GM12865 (cell line): Measurements from ENCODE around the gene MAGEL2.

ENCODE experiments used
- DNase-seq: peaks from one replicate; pipeline ENCODE4 v3.0.0; 2010; ENCODE audit warnings: low read depth
- H3K4me3 ChIP-seq: 2 replicates; pipeline ENCODE4 v1.5.1; 2011; ENCODE audit warnings: mild to moderate bottlenecking, low read depth, low read length, control low read depth
- TF ChIP-seq, protein P1 (sequence below): IDR thresholded peaks from 2 replicates; pipeline ENCODE4 v1.5.1; 2011; ENCODE audit warnings: low read length, control low read depth, low read depth, inconsistent platforms; ENCODE audit not compliant: insufficient read depth; ENCODE audit errors: missing control alignments

MAGEL2 gene

DNA sequence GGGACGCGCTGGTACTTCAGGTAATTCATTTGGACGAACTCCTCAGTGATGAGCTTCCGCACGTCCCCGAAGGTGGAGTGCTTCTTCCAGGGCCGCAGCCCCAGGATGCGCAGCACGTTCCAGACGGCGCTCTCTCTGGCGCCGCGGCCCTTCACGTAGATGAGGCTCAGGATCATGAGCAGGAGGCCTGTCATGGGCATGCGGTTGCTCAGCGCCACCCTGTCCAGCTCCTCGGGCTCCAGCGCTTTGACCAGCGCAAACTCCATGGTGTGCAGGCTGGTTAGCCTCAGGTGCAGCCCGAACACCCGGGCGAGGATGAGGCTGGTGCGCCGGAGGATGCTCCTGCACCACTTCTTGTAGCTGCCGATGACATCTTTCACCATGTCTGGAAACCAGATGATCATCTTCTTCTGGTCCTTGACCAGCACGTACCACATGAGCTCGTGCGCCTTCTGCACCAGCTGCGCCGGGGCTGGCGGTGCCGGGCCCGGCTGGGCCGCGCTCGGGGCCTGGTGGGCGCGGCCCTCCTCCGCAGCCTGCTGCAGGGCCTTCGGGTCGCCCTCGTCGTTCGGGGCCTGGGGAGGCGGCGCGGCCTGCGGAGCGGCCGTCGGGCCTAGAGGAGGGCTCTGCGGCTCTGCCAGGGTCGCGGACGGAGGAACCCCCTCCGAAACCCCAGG lies 38.9 kb upstream of the MAGEL2 start:
- TF ChIP-seq, protein P1, sequence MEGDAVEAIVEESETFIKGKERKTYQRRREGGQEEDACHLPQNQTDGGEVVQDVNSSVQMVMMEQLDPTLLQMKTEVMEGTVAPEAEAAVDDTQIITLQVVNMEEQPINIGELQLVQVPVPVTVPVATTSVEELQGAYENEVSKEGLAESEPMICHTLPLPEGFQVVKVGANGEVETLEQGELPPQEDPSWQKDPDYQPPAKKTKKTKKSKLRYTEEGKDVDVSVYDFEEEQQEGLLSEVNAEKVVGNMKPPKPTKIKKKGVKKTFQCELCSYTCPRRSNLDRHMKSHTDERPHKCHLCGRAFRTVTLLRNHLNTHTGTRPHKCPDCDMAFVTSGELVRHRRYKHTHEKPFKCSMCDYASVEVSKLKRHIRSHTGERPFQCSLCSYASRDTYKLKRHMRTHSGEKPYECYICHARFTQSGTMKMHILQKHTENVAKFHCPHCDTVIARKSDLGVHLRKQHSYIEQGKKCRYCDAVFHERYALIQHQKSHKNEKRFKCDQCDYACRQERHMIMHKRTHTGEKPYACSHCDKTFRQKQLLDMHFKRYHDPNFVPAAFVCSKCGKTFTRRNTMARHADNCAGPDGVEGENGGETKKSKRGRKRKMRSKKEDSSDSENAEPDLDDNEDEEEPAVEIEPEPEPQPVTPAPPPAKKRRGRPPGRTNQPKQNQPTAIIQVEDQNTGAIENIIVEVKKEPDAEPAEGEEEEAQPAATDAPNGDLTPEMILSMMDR: no peak
- H3K4me3 ChIP-seq: no peak overlapping the region
- DNase-seq: no peak

DNA sequence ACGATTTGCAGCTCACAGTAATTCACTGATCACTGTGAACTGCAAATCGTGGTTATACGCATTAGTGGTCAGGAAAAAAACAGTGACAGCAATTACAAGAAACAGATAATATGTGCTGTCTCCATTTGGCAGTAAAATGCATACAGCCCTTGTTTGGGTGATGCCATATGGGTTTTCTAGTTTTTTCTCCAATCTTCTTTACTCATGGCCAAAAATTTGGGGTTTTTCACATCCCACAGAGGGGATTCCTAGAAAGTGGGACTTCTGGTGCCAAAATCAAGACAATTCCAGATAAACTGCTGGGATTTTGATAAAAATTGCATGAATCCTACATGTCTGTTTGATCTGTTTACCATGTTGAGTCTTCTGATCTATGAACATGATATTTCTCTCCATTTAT lies 23.8 kb upstream of the MAGEL2 start:
- TF ChIP-seq, protein P1: no peak
- DNase-seq: no peak
- H3K4me3 ChIP-seq: no peak overlapping the region

DNA sequence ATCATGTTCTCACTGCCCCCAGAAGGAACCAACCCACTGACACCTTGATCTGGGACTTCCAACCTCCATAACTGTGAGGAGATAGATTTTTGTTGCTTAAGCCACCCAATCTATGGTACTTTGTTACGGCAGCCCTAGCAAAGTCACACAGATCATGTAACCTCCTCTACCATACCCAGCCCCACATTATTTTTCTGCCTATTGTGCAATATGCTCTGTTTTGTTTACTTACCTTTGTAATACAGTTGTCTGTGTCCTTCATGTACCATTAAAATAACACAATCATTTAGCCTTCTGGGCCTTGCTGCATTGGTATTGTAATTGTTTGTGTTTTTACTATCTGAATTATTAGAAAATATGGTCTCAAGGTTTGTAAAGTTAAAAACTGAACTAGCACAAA lies 23.3 kb upstream of the MAGEL2 start:
- H3K4me3 ChIP-seq: no peak overlapping the region
- no peak for DNase-seq
- TF ChIP-seq, protein P1: no peak

DNA sequence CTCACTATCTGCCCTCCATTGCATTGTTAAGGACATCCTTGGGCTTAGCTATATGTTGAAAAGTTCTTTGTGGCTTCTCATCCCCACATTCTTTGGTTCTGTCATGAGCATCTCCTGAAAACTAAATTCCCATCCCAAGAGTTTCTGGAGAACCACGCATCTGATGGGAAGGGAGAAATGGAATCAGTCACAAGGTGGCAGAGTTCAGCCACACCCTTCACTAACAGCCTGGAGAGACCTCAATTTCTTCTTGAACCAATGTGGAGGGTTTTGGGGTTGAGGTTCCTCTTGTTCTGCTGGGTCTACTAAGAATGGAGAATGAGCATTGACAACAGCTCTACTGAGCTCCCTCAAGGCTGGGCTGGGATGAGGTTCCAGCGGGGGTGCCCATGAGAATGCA lies 15.6 kb upstream of the MAGEL2 start:
- no peak overlapping the region for H3K4me3 ChIP-seq
- TF ChIP-seq, protein P1: no peak
- no peak for DNase-seq

DNA sequence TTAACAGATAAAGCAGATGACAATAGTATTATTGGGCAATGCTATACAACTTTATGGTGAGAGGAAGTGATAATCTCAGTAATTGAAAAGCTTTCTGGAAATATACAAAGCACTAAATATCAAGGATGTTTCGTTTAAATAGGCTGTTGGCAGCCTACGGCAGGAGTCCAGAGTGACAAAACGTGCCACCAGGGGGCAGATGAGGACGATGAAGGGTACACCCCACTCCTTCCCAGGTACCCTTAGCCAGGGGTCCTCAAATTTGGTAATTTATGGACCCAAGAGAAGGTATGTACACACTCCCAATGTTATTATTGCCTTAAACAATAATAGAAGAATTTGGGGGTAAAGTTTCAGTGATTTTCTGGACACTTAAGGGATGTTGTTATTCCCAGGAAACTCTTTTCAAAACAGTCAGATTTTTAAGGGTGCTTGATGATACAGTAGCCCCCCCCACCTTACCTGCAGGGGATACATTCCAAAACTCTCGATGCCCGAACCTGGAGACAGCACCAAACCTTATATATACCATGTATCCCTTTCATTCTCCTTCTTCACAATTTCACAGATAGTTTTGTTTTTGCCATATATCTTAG lies 1.4 kb upstream of the MAGEL2 start:
- TF ChIP-seq, protein P1: no peak
- no peak overlapping the region for H3K4me3 ChIP-seq
- no peak for DNase-seq

DNA sequence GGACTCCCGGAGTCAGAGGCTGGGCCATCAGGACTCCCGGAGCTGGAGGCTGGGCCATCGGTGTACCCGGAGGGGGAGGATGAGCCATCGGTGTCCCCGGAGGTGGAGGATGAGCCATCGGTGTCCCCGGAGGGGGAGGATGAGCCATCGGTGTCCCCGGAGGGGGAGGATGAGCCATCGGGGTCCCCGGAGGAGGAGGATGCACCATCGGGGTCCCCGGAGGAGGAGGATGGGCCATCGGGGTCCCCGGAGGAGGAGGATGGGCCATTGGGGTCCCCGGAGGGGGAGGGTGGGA lies 719 bp downstream of the MAGEL2 start:
- H3K4me3 ChIP-seq: no peak overlapping the region
- TF ChIP-seq, protein P1: no peak
- DNase-seq: no peak
